Duodenal mucosa (tissue), 2 donors: ENCODE data around the gene PRDX1.

ENCODE experiments used
- H3K27ac ChIP-seq: one replicate; pipeline ENCODE4 v1.7.0; 2013; ENCODE audit warnings: low read depth, low read length
- H3K27me3 ChIP-seq, 2 donors: one replicate each; pipeline ENCODE4 v1.7.0; 2013; ENCODE audit warnings: low read length in 2 of 2, control low read depth in 1 of 2; ENCODE audit not compliant: insufficient read depth in 2 of 2, control insufficient read depth in 1 of 2
- H3K36me3 ChIP-seq, 2 donors: one replicate each; pipeline ENCODE4 v1.7.0; 2013; ENCODE audit warnings: low read length in 2 of 2, control low read depth in 1 of 2; ENCODE audit not compliant: insufficient read depth in 2 of 2, control insufficient read depth in 1 of 2
- H3K4me1 ChIP-seq, 2 donors: one replicate each; pipeline ENCODE4 v1.7.0; 2013; ENCODE audit warnings: low read length in 2 of 2, control low read depth in 1 of 2; ENCODE audit not compliant: insufficient read depth in 2 of 2, control insufficient read depth in 1 of 2
- H3K4me3 ChIP-seq, 2 donors: one replicate each; pipeline ENCODE4 v1.7.0; 2013; ENCODE audit warnings: low read length in 2 of 2, low read depth in 1 of 2
- H3K9ac ChIP-seq, 2 donors: one replicate each; pipeline ENCODE4 v1.7.0; 2013; ENCODE audit warnings: low read length in 2 of 2, low read depth in 1 of 2
- H3K9me3 ChIP-seq, 2 donors: one replicate each; pipeline ENCODE4 v1.7.0; 2013; ENCODE audit warnings: low read length in 2 of 2, control low read depth in 1 of 2; ENCODE audit not compliant: control insufficient read depth in 1 of 2

PRDX1 gene

DNA sequence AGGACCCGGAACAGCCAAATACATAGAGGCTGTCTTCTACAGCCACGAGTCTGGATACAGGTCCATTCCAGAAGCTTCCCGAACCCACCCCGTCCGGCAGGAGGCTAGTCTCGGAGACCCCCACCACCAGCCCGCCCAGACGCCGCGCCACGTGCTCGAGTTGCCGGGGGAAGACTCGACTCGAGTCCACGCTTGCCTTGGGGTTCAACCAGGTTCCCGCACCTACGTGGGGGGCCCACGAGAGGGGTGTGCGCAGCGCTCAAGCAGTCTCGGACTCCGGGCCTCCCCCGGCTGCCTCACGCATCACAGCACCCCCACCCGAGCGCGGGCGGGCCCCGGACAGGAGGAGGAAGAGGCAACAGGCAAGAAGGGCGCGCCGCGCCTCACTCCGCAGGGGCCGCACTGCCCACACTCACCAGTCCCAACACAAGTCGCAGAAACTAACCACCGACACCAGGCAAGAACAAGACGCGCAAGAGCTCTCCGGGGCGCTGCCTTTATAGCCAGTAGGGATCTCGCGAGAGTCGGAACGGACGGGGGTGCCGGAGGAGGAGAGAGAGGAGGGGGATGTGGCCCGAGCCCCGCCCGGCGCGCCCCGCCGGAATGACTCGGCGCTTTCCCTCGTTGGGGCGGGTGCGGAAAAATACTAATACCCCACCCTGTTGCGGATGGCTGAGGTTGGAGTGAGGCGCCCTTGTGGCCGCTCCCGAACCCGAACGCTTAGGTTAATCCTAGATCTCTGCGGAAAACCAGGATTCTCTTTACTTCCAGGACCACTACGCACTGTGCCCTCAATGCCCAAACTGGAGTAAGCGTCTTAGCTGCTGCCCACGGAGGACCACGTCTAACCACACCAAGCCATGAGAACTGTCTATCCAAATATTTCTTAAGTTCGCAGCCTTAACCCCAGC lies at the start of gene PRDX1:
Gene PRDX1, minus strand, starts transcription at position 472 of the 911 bp plus-strand sequence. CDS start 2,841 bp downstream, outside the sequence.
- H3K4me3 ChIP-seq = peak within 1 kb of the TSS; percentile 81 to 87
- H3K9ac ChIP-seq = peak within 1 kb of the TSS; percentile 96 to 100

DNA sequence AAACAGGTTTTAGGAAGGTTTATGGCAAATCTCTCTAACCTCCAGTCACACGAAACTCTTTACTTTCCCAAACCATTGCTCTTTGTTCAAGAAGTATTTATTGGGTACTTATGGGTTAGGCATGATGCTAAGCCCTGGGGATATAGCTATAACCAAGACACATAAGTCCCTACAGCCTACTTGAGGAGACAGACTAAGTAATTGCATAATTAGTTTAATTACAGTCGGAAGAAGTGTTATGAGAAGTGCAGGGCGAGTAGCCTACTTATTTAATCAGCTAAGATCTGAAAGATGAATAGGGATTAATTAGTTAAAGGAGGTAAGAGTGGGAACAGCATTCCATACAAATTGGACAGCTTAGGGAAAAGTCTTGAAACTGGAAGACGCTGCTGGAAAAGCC lies 48.9 kb upstream of the PRDX1 start:
- H3K4me3 ChIP-seq = no peak overlapping the region
- H3K9ac ChIP-seq = no peak overlapping the region
- H3K36me3 ChIP-seq = peaks cover 34 to 51% of the 10 kb centered on the region in 2 donors
- no peak overlapping the region for H3K27ac ChIP-seq
- H3K4me1 ChIP-seq = no peaks in the 10 kb centered on the region
- H3K9me3 ChIP-seq = no peaks in the 10 kb centered on the region
- no peaks in the 10 kb centered on the region for H3K27me3 ChIP-seq

More for the DNA sequence above, at the start of gene PRDX1:
- no peaks in the 10 kb centered on the region for H3K27me3 ChIP-seq
- H3K36me3 ChIP-seq = peaks cover 5 to 12% of the 10 kb centered on the region in 2 donors
- peak within 1 kb of the TSS; percentile 88 for H3K27ac ChIP-seq
- peaks cover 23 to 31% of the 10 kb centered on the region in 2 donors for H3K4me1 ChIP-seq
- H3K9me3 ChIP-seq = no peaks in the 10 kb centered on the region

DNA sequence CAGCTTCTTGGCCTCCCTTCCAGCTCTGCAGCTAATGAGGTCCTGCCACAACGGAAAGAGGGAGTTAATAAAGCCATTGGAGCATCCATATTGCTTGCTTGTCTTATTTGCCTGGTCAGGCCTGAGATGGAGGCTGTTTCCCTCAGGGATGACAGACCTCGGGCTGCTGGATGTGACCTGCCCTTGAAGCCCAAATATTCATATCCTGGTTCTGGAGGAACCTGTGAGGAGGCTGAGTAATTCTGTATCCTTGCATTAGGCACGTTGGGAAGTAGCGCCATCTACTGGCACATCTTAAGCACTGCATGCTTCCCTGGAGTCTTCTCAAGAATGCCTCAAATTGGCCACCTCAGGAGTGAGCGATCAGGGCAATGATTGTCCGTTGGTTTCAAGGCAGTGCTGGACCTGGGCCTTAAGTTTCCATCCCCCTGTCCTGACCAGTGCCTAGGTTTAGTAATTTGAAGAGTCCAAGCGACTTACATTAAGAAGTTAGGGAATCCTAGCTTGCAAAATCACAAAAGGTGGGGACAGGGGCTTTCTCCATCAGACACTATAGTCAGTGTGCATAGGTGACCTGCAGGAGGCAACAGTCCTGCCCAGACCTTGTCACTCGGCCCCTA lies 48.4 kb upstream of the PRDX1 start:
- Histone ChIP-seq H3K27me3 (no peaks in the 10 kb centered on the region), H3K27ac (no peak overlapping the region), H3K36me3 (peaks cover 34 to 51% of the 10 kb centered on the region in 2 donors), H3K4me3 (no peak overlapping the region), H3K4me1 (no peaks in the 10 kb centered on the region), H3K9ac (no peak overlapping the region), H3K9me3 (no peaks in the 10 kb centered on the region)

DNA sequence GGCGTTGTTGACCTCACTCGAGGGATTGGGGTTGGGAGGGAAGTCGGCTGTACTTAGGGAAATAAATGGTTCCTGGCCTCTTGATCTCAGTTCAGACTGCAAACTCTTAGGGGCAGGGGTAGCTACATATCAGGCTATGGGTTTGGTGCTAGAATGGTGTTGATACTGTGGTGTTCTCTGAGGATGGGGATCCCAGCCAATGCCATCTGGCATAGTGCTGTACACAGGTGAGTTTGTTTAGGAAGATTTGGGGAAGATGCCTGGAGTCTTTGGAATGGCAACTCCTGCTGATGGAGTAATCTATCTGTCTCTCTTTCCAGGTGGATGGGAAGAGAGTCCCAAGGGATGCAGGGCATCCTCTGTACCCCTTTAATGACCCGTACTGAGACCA lies 47.9 kb upstream of the PRDX1 start:
- Histone ChIP-seq H3K27me3 (no peaks in the 10 kb centered on the region), H3K36me3 (peaks cover 34 to 51% of the 10 kb centered on the region in 2 donors), H3K4me1 (no peaks in the 10 kb centered on the region), H3K4me3 (no peak overlapping the region), H3K9ac (no peak overlapping the region), H3K9me3 (no peaks in the 10 kb centered on the region), H3K27ac (no peak overlapping the region)

DNA sequence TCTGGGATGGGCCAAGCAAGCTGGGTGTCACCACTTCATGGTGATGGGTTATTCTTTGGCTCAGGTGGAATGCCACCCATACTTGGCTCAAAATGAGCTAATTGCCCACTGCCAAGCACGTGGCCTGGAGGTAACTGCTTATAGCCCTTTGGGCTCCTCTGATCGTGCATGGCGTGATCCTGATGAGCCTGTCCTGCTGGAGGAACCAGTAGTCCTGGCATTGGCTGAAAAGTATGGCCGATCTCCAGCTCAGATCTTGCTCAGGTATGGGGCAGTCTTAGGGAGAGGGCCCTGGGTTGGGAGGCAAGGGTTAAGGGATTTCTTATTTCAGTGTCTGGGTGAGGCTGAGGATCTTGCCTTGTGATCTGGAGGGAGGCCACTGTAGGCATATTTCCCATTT lies 46.7 kb upstream of the PRDX1 start:
- Histone ChIP-seq H3K9ac (no peak overlapping the region), H3K4me1 (no peaks in the 10 kb centered on the region), H3K4me3 (no peak overlapping the region), H3K9me3 (no peaks in the 10 kb centered on the region), H3K27me3 (no peaks in the 10 kb centered on the region), H3K36me3 (peaks cover 41 to 61% of the 10 kb centered on the region in 2 donors), H3K27ac (no peak overlapping the region)

DNA sequence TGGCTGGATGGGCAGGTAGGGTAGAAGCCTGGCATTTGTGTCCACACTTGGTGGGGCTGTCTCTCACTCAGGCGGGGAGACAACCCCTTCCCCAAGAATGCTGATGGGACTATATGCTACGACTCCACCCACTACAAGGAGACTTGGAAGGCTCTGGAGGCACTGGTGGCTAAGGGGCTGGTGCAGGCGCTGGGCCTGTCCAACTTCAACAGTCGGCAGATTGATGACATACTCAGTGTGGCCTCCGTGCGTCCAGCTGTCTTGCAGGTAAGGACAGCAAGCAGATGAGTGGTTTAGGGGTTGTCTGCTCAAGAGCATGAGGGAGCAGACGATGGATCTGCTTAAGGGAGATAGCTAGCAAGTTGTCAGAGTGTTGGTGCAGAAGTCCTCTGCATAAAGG lies 46.2 kb upstream of the PRDX1 start:
- Histone ChIP-seq H3K27me3 (no peaks in the 10 kb centered on the region), H3K27ac (no peak overlapping the region), H3K4me1 (no peaks in the 10 kb centered on the region), H3K4me3 (no peak overlapping the region), H3K36me3 (peaks cover 41 to 61% of the 10 kb centered on the region in 2 donors), H3K9me3 (no peaks in the 10 kb centered on the region), H3K9ac (no peak overlapping the region)

DNA sequence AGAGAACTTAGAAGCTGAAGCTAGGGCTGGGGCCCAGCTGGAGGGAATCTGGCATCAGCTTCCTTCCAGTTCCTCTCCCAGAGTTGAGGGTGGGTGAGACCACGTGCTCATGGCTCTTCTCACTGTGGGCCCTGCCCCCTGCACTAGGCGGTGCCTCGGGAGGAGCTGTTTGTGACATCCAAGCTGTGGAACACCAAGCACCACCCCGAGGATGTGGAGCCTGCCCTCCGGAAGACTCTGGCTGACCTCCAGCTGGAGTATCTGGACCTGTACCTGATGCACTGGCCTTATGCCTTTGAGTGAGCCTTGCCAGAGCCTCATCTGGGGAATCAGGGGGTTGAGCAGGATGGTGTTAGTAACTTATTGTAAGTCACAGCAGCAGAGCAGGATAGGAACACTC lies 45.0 kb upstream of the PRDX1 start:
- H3K9me3 ChIP-seq = no peaks in the 10 kb centered on the region
- H3K27me3 ChIP-seq = no peaks in the 10 kb centered on the region
- H3K27ac ChIP-seq = no peak overlapping the region
- no peak overlapping the region for H3K9ac ChIP-seq
- H3K4me3 ChIP-seq = no peak overlapping the region
- H3K4me1 ChIP-seq = peaks cover 3 to 4% of the 10 kb centered on the region in 2 donors
- H3K36me3 ChIP-seq = peaks cover 45 to 64% of the 10 kb centered on the region in 2 donors

DNA sequence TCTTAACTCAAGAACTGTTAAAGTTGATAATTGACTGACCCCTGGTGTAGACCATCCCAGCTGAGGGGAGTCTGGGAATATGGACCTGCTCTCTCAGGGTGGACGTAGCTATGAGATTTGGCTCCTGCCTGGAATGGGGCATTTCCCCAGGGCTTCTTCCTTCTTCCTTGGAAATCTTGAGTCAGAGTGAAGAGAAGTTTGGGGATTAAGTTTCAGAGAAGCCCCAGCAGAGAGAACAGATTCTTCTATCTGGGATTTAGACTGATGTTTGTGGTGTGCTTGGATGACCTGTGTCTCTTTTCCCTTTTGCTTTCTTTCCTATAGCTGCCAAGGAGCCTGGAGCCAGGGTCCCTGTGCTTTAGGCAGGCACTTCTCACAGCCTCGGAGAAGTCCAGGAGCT lies 42.2 kb upstream of the PRDX1 start:
- H3K36me3 ChIP-seq = peaks cover 36 to 52% of the 10 kb centered on the region in 2 donors
- no peak overlapping the region for H3K9ac ChIP-seq
- peaks cover 9 to 11% of the 10 kb centered on the region in 2 donors for H3K4me1 ChIP-seq
- H3K27me3 ChIP-seq = no peaks in the 10 kb centered on the region
- no peak overlapping the region for H3K4me3 ChIP-seq
- no peaks in the 10 kb centered on the region for H3K9me3 ChIP-seq
- H3K27ac ChIP-seq = no peak overlapping the region

DNA sequence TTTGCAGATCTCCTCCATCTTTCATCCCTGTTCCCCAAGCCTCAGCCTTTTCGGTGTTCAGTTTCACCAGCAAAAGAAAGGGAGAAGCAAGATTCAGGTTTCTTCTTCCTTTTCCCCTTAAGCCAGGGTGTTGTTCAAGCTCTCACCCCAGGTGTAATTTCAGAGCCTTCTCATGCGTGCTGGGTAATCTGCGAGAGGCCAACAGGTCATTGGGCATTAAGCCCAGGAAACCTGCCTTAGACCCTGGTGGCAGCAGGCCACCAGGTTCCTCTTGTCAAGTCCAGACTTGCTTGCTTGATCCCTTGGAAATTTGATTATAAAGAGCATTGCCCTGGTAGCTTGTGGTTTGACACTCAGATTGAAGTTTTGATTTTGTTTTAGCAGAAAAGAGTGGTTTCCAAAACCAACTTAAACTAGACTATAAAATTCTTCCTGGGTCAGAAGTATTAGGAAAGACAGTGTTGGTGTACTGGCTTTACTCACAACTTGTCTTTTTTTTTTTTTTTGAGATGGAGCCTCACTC lies 35.8 kb upstream of the PRDX1 start:
- no peaks in the 10 kb centered on the region for H3K27me3 ChIP-seq
- H3K27ac ChIP-seq = no peak overlapping the region
- H3K9me3 ChIP-seq = no peaks in the 10 kb centered on the region
- peaks cover 20 to 31% of the 10 kb centered on the region in 2 donors for H3K4me1 ChIP-seq
- H3K36me3 ChIP-seq = peaks cover 5 to 23% of the 10 kb centered on the region in 2 donors
- H3K4me3 ChIP-seq = no peak overlapping the region
- peak overlapping the region in 1 of 2 donors; percentile 33 for H3K9ac ChIP-seq

DNA sequence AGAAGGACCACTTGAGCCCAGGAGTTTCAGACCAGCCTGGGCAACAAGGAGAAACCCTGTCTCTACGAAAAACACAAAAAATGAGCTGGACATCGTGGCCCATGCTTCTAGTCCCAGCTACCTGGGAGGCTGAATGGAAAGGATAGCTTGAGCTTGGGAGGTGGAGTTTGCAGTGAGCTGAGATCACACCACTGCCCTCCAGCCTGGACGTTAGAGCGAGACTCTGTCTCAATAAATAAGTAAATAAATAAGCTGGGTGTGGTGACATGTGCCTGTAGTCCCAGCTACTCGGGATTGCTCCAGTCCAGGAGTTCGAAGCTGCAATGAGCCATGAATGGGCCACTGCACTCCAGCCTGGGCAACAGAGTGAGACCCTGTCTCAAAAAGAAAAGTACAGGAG lies 32.5 kb upstream of the PRDX1 start:
- H3K27ac ChIP-seq = no peak overlapping the region
- peaks cover 0 to 6% of the 10 kb centered on the region in 2 donors for H3K36me3 ChIP-seq
- H3K4me3 ChIP-seq = no peak overlapping the region
- no peaks in the 10 kb centered on the region for H3K27me3 ChIP-seq
- no peaks in the 10 kb centered on the region for H3K9me3 ChIP-seq
- no peak overlapping the region for H3K9ac ChIP-seq
- peaks cover 20 to 39% of the 10 kb centered on the region in 2 donors for H3K4me1 ChIP-seq
